GM10266 (cell line): ENCODE results near the gene KIRREL3.

Source experiments
- DNase-seq: peaks from one replicate; pipeline ENCODE4 v3.0.0; 2012; ENCODE audit errors: extremely low spot score
- TF ChIP-seq, protein P1 (sequence below): IDR thresholded peaks from 2 replicates; pipeline ENCODE4 v1.5.1; 2012; ENCODE audit warnings: mild to moderate bottlenecking, low read depth; ENCODE audit not compliant: control insufficient read depth, insufficient read depth; ENCODE audit errors: missing control alignments

The KIRREL3 gene

DNA sequence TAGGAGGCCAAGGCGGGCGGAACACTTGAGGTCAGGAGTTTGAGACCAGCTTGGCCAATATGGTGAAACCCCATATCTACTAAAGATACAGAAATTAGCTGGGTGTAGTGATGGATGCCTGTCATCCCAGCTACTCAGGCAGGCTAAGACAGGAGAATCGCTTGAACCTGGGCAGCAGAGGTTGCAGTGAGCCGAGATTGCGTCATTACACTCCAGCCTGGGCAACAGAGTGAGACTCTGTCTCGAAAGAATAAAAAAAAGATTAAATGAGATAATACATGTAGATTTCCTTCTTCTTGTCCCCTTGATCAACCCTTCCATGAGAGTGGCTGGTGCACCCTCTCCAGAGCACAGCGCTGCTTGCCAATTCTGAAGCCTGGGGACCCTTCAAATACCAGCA, 538.1 kb downstream of the KIRREL3 start:
- DNase-seq = no peak
- TF ChIP-seq, protein P1, sequence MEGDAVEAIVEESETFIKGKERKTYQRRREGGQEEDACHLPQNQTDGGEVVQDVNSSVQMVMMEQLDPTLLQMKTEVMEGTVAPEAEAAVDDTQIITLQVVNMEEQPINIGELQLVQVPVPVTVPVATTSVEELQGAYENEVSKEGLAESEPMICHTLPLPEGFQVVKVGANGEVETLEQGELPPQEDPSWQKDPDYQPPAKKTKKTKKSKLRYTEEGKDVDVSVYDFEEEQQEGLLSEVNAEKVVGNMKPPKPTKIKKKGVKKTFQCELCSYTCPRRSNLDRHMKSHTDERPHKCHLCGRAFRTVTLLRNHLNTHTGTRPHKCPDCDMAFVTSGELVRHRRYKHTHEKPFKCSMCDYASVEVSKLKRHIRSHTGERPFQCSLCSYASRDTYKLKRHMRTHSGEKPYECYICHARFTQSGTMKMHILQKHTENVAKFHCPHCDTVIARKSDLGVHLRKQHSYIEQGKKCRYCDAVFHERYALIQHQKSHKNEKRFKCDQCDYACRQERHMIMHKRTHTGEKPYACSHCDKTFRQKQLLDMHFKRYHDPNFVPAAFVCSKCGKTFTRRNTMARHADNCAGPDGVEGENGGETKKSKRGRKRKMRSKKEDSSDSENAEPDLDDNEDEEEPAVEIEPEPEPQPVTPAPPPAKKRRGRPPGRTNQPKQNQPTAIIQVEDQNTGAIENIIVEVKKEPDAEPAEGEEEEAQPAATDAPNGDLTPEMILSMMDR = no peak

DNA sequence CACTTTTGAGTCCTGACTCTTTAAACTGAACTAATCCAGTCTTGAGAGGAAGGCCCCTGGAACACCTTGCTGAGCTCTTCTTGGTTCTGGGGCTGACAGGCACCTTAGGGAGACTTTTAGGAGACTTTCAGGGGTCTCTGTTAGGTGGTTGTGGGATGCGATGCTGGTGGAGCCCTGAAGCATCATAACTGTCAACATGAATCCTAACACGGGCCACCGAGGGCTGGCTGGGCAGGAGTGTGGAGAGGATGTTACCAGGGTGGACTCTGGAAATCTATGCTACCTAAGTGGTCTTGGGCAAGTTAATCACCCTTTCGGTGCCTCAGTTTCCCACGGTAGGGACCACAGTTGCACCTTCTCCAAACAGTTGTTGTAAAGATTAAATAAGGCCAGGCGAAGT, 538.6 kb downstream of the KIRREL3 start:
- TF ChIP-seq, protein P1 = no peak
- no peak for DNase-seq

DNA sequence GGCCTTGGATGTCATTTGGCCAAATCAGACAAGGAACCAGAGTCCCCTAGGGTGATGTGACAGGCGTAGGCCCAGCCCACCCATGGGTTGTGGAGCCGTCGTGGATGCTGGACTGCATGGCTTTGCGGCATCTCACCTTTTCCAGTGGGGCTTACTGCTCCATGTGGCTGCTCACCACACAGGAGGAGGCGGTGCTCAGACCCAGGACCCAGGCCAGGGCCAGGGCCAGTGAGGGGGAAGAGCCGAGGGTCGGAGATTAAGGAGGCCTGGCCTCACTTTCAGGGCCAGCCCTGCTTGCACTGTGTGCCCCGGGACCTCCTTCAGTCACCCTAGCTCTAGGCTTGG, 539.5 kb downstream of the KIRREL3 start:
- no peak for DNase-seq
- TF ChIP-seq, protein P1 = no peak

DNA sequence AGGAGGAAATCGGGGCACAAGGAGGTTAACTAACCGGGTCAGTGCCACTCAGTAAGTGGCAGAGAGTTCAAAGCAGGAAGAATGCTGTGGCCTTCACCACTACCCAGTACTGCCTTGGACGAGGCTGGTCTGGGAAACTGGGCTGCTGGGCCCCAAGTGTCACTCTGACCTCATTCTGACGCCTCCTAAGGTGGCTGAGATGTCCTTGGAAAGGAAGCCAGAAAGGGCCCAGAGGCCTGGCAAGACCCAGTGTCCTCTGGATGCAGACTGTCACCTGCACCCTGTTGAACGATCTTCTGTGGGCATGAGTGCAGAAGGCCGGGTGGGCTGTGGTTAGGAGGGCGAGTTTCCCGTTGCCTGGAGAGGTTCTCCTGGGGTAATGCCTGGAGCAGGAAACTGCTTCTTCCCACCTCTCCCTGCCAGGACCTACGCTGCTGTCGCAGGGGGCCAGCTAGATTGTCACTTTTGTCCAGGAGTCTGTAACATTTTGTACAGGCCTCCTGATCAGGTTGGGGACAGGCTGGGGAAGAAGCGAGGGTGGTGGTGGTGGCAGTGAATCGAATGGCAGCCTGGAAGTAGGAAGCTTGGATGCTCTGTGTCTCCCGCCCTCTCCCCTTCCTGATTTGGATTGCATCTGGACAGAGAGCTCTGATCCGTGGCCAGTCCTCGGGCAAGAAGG, 540.0 kb downstream of the KIRREL3 start:
- TF ChIP-seq, protein P1 = no peak
- DNase-seq = no peak

DNA sequence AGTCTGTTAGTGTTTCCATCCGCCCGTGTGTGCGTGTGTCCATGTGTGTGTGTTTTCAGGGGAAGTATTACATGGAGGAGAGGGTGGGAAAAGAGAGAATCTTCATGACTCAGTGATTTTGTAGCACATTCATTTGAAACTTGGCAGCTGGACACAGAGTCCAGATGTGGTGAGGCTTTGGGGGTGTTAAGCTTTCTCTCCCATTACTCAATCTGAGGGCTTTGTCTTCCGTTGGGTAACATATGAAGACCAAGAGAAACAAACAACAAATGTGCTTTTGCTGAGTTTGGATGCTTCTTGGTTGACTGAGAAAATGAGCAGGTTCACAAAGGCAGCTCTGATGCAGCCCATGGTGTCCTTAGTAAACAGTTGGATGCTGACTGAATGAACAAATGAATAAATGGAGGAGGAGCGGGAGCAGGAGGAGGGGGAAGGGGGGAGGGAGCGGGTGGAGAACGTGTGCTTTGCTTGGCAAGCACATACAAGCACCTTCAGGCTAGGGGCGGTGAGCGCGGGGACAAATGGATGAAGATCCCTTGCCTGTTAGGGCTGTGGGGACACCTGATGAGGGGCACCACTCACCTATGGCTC, 540.8 kb downstream of the KIRREL3 start:
- TF ChIP-seq, protein P1 = no peak

DNA sequence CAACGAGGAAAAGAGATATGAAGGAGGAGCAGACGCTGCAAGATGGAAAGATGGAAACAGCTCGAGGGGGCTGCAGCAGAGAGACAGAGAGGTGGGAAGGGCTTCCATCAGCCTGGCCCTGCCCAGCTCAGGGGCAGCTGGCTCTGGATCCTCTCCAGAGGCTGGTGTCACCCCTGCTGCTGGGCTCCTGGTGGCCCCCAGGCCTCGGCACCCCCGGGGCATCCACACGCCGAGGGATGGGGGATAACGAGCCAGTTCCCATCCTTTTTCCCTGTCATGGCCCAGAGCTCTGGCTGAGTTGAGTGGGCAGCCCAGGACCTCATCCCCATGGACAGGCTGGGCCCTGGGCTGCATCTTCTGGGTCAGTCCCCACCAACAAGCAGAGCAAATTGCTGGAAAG, 542.8 kb downstream of the KIRREL3 start:
- DNase-seq = no peak
- TF ChIP-seq, protein P1 = no peak

More for the DNA sequence above, 540.8 kb downstream of the KIRREL3 start:
- DNase-seq = no peak

DNA sequence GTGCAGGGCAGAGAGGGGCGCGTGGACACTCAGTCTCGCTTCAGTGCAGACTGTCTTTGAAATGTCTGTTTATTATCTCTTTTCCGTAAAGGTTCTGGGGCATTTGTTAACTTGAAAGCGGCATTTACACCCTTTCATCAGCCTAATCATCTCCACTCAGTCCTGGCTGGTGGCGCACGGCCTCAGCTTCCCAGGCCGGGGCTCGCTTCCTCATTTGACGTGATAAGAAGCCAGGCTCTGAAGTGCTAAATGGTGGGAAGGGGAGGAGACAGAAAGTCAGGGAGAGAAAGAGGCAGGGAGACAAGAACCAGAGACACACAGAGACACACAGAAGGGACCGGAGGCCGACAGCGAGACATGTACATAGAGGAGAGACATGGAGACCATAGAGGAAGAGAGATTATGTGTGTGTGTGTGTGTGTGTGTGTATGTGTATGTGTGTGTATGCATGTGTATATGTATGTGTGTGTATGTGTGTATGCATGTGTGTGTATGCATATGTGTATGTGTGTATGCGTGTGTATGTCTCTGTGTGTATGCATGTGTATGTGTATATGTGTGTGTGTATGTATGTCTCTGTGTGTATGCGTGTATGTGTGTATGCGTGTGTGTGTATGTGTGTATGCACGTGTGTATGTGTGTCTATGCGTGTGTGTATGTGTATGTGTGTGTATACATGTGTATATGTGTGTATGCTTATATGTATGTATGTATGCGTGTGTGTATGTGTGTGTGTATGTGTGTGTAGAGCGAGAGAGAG, 543.6 kb downstream of the KIRREL3 start:
- TF ChIP-seq, protein P1 = no peak

More for the DNA sequence above, 543.6 kb downstream of the KIRREL3 start:
- DNase-seq = no peak
